ENCODE measurements around the gene OR52M1. TPM values are rescaled to one million over a fixed set of nuclear protein-coding genes. Genes with fewer than 3 reads are reported as not detected.

The OR52M1 gene
- total and polyA plus RNA-seq, 2 of the 13 experiments (the other 11 are each of a cell fraction or from before 2014, with no cell fraction given): not detected

DNA sequence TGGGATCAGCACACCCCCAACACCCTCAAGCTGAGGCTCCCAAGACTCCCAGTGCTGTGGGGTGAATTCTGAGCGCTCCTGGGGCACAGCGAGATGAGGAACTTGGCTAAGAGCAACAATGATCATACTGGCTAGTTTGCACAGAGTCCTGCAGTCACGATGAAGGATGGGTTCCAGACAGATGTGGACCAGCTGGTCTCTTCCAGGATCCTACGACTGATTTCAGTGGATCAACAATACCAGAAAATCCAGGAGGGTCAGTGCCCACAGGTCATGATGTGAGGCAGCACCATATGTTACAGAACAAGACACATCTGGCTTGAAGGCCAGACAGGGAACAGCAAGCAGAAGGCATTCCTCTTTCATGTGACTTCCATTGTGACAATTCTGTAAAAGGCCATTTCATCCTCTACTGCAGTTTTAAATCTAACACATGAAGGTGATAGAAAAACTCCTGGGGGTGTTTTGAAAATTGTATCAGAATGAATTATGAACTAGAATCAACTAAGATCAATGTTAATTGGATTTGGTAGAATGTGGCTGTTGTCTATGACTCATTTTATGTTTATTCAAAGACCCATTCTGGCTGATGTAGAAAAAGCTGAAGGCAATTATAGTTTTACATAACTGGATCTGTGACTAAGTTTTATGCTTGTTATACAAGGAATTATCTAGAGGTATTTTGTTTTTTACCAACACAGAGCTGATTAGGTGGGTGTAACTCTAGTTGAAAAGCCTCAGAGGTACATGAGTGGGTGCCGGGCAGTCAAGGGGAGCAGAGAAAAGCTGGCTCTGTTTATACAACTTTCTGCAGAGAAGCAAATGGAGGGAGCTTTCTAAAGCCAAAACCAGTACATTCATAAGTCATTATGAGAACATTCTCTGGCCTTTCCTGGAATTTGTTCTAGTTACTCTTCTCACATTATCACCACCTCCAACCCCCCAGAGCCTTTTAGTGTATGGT is 33.4 kb upstream of the OR52M1 start:
- H3K9me3 ChIP-seq (ENCODE audit: low read length): no peaks in the 10 kb centered on the region
- WGBS (ENCODE audit: low lambda C conversion rate): 0% methylated on average over 5 of the region's 5 CpGs
- no peaks in the 10 kb centered on the region for H3K4me1 ChIP-seq (ENCODE audit: insufficient read depth, low read length)
- ChIA-PET CTCF (ENCODE audit: low intra/inter-chr PET ratio, low total read pairs) (no interaction called here), POLR2A (no interaction called here)
- no peaks in the 10 kb centered on the region for H3K27me3 ChIP-seq (ENCODE audit: control insufficient read depth in 1 of 2, insufficient read depth in 2 of 2, low read length in 2 of 2)
- no TSS peak for BruUV-seq (replicated peaks)
- DNase-seq (ENCODE audit: low spot score) (no peak), ATAC-seq (no peak), FAIRE-seq (no peak)
- no peak overlapping the region for H3K9ac ChIP-seq (ENCODE audit: insufficient read depth, low read depth, low read length)
- no peak overlapping the region for H3K4me3 ChIP-seq (replicated peaks in 1 of 3; ENCODE audit: insufficient read depth in 1 of 3, low read depth in 2 of 3, low read length in 3 of 3)
- H3K36me3 ChIP-seq (replicated peaks in 1 of 2; ENCODE audit: control insufficient read depth in 1 of 2, insufficient read depth in 2 of 2, low read length in 2 of 2): no peaks in the 10 kb centered on the region
- no peak for TF ChIP-seq ZBTB21 (CRISPR knock-in tag; IDR thresholded peaks at IDR 0.05)
- TF ChIP-seq, protein P1, sequence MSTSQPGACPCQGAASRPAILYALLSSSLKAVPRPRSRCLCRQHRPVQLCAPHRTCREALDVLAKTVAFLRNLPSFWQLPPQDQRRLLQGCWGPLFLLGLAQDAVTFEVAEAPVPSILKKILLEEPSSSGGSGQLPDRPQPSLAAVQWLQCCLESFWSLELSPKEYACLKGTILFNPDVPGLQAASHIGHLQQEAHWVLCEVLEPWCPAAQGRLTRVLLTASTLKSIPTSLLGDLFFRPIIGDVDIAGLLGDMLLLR (CRISPR knock-in tag; IDR thresholded peaks at IDR 0.05): no peak
- H3K27ac ChIP-seq (ENCODE audit: extremely low read length, insufficient read depth, low read length): no peak overlapping the region
- intact Hi-C loops (cut with micrococcal nuclease; ENCODE audit: unreplicated experiment): no loop called here
- in situ Hi-C loops (cut with HindIII; ENCODE audit: extremely low pct_ligation_motif_present, low pct_unique_long_range_greater_than_20kb): no loop called here
- no peak overlapping the region for H2AFZ ChIP-seq (ENCODE audit: low read length)
- no peak overlapping the region for H3K4me2 ChIP-seq (ENCODE audit: low read depth, low read length)
- H3K79me2 ChIP-seq (ENCODE audit: insufficient read depth, low read length): no peaks in the 10 kb centered on the region
- no peaks in the 10 kb centered on the region for H4K20me1 ChIP-seq (ENCODE audit: insufficient read depth, low read length)

GRCh38 chr11:4514196-4514595 is 30.8 kb upstream of the OR52M1 start:
- H3K79me2 ChIP-seq (ENCODE audit: insufficient read depth, low read length): no peaks in the 10 kb centered on the region
- no peaks in the 10 kb centered on the region for H3K9me3 ChIP-seq (ENCODE audit: low read length)
- intact Hi-C loops (cut with micrococcal nuclease; ENCODE audit: unreplicated experiment): no loop called here
- ChIA-PET CTCF (ENCODE audit: low intra/inter-chr PET ratio, low total read pairs) (no interaction called here), POLR2A (no interaction called here)
- ATAC-seq: no peak
- no peak overlapping the region for H3K4me2 ChIP-seq (ENCODE audit: low read depth, low read length)
- H3K9ac ChIP-seq (ENCODE audit: insufficient read depth, low read depth, low read length): no peak overlapping the region
- FAIRE-seq: no peak
- no peak overlapping the region for H2AFZ ChIP-seq (ENCODE audit: low read length)
- H3K27me3 ChIP-seq (ENCODE audit: control insufficient read depth in 1 of 2, insufficient read depth in 2 of 2, low read length in 2 of 2): 0 out of 5 replicates have a peak, but pooled peaks cover 0 to 4% of the 10 kb centered on the region in 2 experiments
- no peaks in the 10 kb centered on the region for H3K4me1 ChIP-seq (ENCODE audit: insufficient read depth, low read length)
- no peak overlapping the region for H3K4me3 ChIP-seq (replicated peaks in 1 of 3; ENCODE audit: insufficient read depth in 1 of 3, low read depth in 2 of 3, low read length in 3 of 3)
- no peaks in the 10 kb centered on the region for H4K20me1 ChIP-seq (ENCODE audit: insufficient read depth, low read length)
- no peak overlapping the region for H3K27ac ChIP-seq (ENCODE audit: extremely low read length, insufficient read depth, low read length)
- BruUV-seq (replicated peaks): no TSS peak
- TF ChIP-seq ZNF773 (CRISPR knock-in tag; IDR thresholded peaks at IDR 0.05; ENCODE audit: borderline replicate concordance): no peak
- TF ChIP-seq, protein P2, sequence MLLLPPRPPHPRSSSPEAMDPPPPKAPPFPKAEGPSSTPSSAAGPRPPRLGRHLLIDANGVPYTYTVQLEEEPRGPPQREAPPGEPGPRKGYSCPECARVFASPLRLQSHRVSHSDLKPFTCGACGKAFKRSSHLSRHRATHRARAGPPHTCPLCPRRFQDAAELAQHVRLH (CRISPR knock-in tag; IDR thresholded peaks at IDR 0.05; ENCODE audit: borderline replicate concordance, low read depth): no peak
- no peak for TF ChIP-seq ZNF282 (IDR thresholded peaks at IDR 0.05; ENCODE audit: partially characterized antibody)
- TF ChIP-seq RCOR2 (CRISPR knock-in tag; IDR thresholded peaks at IDR 0.05): no peak
- TF ChIP-seq TOE1 (CRISPR knock-in tag; IDR thresholded peaks at IDR 0.05): no peak
- no peak for TF ChIP-seq ZNF512 (CRISPR knock-in tag; IDR thresholded peaks at IDR 0.05)
- no peak for TF ChIP-seq CBFB (CRISPR knock-in tag; IDR thresholded peaks at IDR 0.05)
- no peaks in the 10 kb centered on the region for H3K36me3 ChIP-seq (replicated peaks in 1 of 2; ENCODE audit: control insufficient read depth in 1 of 2, insufficient read depth in 2 of 2, low read length in 2 of 2)
- WGBS (ENCODE audit: low lambda C conversion rate): 0% methylated on average over 1 of the region's 1 CpG
- in situ Hi-C loops (cut with HindIII; ENCODE audit: extremely low pct_ligation_motif_present, low pct_unique_long_range_greater_than_20kb): no loop called here
- no peak for DNase-seq (ENCODE audit: low spot score)

All from HepG2 (cell line).